GM23338 (cell line): ENCODE data around the gene UBE2G1. TPM values are rescaled to one million over a fixed set of nuclear protein-coding genes. Genes with fewer than 3 reads are reported as not detected.
A peak's percentile ranks its signal among the peaks of the same experiment; 100 is the strongest.

Experiments used
- ATAC-seq: fragments of 200-7000 bp; cut with Tn5 transposase; 3 replicates; pipeline ENCODE4 v1.9.1; 2020
- DNase-seq: peaks from one replicate; pipeline ENCODE4 v3.0.0-alpha.2; 2015; ENCODE audit warnings: low spot score
- H2AFZ ChIP-seq: fragments of 200-600 bp; sonication (generic); 2 replicates; pipeline ENCODE4 v1.8.0; 2016; ENCODE audit warnings: antibody characterized with exemption, mild to moderate bottlenecking, moderate library complexity
- H3F3A ChIP-seq: fragments of 200-600 bp; sonication (generic); replicated peaks from 2 replicates; pipeline ENCODE4 v1.8.0; 2017; ENCODE audit warnings: antibody characterized with exemption, mixed run types, low read depth
- H3K27ac ChIP-seq: fragments of 200-600 bp; sonication (generic); 2 replicates; pipeline ENCODE4 v1.6.1; 2016; ENCODE audit warnings: low read depth
- H3K27me3 ChIP-seq: fragments of 200-600 bp; sonication (generic); 2 replicates; pipeline ENCODE4 v1.8.0; 2016; ENCODE audit warnings: mild to moderate bottlenecking, mixed run types, moderate library complexity; ENCODE audit not compliant: insufficient read depth
- H3K36me3 ChIP-seq: fragments of 200-600 bp; sonication (generic); 2 replicates; pipeline ENCODE4 v1.8.0; 2016; ENCODE audit warnings: mild to moderate bottlenecking; ENCODE audit not compliant: insufficient read depth
- H3K4me1 ChIP-seq: fragments of 200-600 bp; sonication (generic); 2 replicates; pipeline ENCODE4 v1.8.0; 2016; ENCODE audit warnings: mild to moderate bottlenecking, moderate library complexity; ENCODE audit not compliant: insufficient read depth
- H3K4me2 ChIP-seq: fragments of 200-600 bp; sonication (generic); 2 replicates; pipeline ENCODE4 v1.7.1; 2017; ENCODE audit warnings: mixed run types
- H3K4me3 ChIP-seq: fragments of 200-600 bp; sonication (generic); 2 replicates; pipeline ENCODE4 v1.6.1; 2016; ENCODE audit warnings: mixed run types
- H3K79me2 ChIP-seq: fragments of 200-600 bp; sonication (generic); replicated peaks from 2 replicates; pipeline ENCODE4 v1.8.0; 2017; ENCODE audit warnings: mild to moderate bottlenecking; ENCODE audit not compliant: insufficient read depth
- H3K9me2 ChIP-seq: fragments of 200-600 bp; sonication (generic); 2 replicates; pipeline ENCODE4 v1.8.0; 2017; ENCODE audit not compliant: insufficient read depth
- H4K20me1 ChIP-seq: fragments of 200-600 bp; sonication (generic); replicated peaks from 2 replicates; pipeline ENCODE4 v1.8.0; 2017; ENCODE audit warnings: mild to moderate bottlenecking; ENCODE audit not compliant: insufficient read depth
- H3K27ac Mint-ChIP-seq: 2 replicates; pipeline ENCODE4 v1.8.0; 2020; ENCODE audit warnings: inconsistent platforms, mild to moderate bottlenecking, moderate library complexity, mixed read lengths
- H3K27me3 Mint-ChIP-seq: 3 replicates; pipeline ENCODE4 v1.8.0; 2022; ENCODE audit warnings: low read depth, mild to moderate bottlenecking, moderate library complexity, mixed read lengths, inconsistent platforms; ENCODE audit not compliant: insufficient read depth, poor library complexity
- H3K36me3 Mint-ChIP-seq: 3 replicates; pipeline ENCODE4 v1.8.0; 2021; ENCODE audit warnings: low read depth, mild to moderate bottlenecking, inconsistent platforms, moderate library complexity, mixed read lengths
- H3K4me1 Mint-ChIP-seq: 3 replicates; pipeline ENCODE4 v1.8.0; 2020; ENCODE audit warnings: mild to moderate bottlenecking, inconsistent platforms, mixed read lengths
- H3K4me3 Mint-ChIP-seq: 3 replicates; pipeline ENCODE4 v1.8.0; 2021; ENCODE audit warnings: moderate library complexity, mild to moderate bottlenecking, inconsistent platforms, mixed read lengths
- H3K9me3 Mint-ChIP-seq: 3 replicates; pipeline ENCODE4 v1.8.0; 2020; ENCODE audit warnings: moderate library complexity, mild to moderate bottlenecking, inconsistent platforms, mixed read lengths
- CREB1 ChIP-seq: fragments of 250-450 bp; sonication (Bioruptor Pico); IDR thresholded peaks from 2 replicates; pipeline ENCODE4 v1.5.0; 2020; ENCODE audit warnings: low read depth, mild to moderate bottlenecking, moderate library complexity
- EZH2 ChIP-seq: fragments of 200-600 bp; sonication (generic); IDR thresholded peaks from one replicate; pipeline ENCODE4 v1.8.0; 2017; ENCODE audit warnings: antibody characterized with exemption, mild to moderate bottlenecking, low read depth; ENCODE audit not compliant: unreplicated experiment
- EZH2phosphoT487 ChIP-seq: fragments of 200-600 bp; sonication (generic); IDR thresholded peaks from one replicate; pipeline ENCODE4 v1.8.1; 2018; ENCODE audit warnings: antibody characterized with exemption; ENCODE audit not compliant: unreplicated experiment
- JUNB ChIP-seq: IDR thresholded peaks from one replicate; pipeline ENCODE4 v1.6.1; 2016; ENCODE audit warnings: antibody characterized with exemption; ENCODE audit not compliant: unreplicated experiment
- POLR2AphosphoS5 ChIP-seq: IDR thresholded peaks from 2 replicates; pipeline ENCODE4 v1.6.1; 2016; ENCODE audit warnings: antibody characterized with exemption, low read depth
- STAT1 ChIP-seq: IDR thresholded peaks from one replicate; pipeline ENCODE4 v1.6.1; 2016; ENCODE audit warnings: antibody characterized with exemption; ENCODE audit not compliant: unreplicated experiment
- ZNF114 ChIP-seq: fragments of 250-450 bp; sonication (Bioruptor Pico); IDR thresholded peaks from 2 replicates; pipeline ENCODE4 v1.5.0; 2020; ENCODE audit warnings: mild to moderate bottlenecking, moderate library complexity
- ZNF331 ChIP-seq: fragments of 250-450 bp; sonication (Bioruptor Pico); IDR thresholded peaks from 2 replicates; pipeline ENCODE4 v1.5.0; 2020; ENCODE audit warnings: low read depth, mild to moderate bottlenecking, moderate library complexity
- polyA plus RNA-seq: library from polyadenylated mRNA; unstranded; fragments of >200 nt; fragmentation: Nextera tagmentation; extraction: Ambion mirVana; gene quantifications from 2 replicates; pipeline ENCODE4 v1.2.1, GENCODE V29; 2016
- total RNA-seq: library from RNA; depleted of rRNA; stranded (reverse); fragments of >200 nt; shearing (Covaris generic); gene quantifications from 2 replicates; pipeline ENCODE4 v1.2.3, GENCODE V29; 2014
- TF ChIP-seq, protein P1 (sequence below): IDR thresholded peaks from 2 replicates; pipeline ENCODE4 v1.6.1; 2016; ENCODE audit warnings: antibody characterized with exemption
- TF ChIP-seq, protein P2 (sequence below): IDR thresholded peaks from one replicate; pipeline ENCODE4 v1.6.1; 2018; ENCODE audit warnings: antibody characterized with exemption; ENCODE audit not compliant: unreplicated experiment
- TF ChIP-seq, protein P3 (sequence below), 2 experiments: fragments of 200-600 bp in 1 of 2; sonication (generic) in 1 of 2; conservative IDR thresholded peaks; 2 replicates each; pipeline versions ENCODE4 v1.5.1 to v1.6.1; 2016 to 2017; ENCODE audit warnings: antibody characterized with exemption in 2 of 2, low read depth in 2 of 2, mild to moderate bottlenecking in 2 of 2, moderate library complexity in 1 of 2
- TF ChIP-seq, protein P4 (sequence below): fragments of 250-450 bp; sonication (Bioruptor Pico); IDR thresholded peaks from 2 replicates; pipeline ENCODE4 v1.5.0; 2020; ENCODE audit warnings: mild to moderate bottlenecking, moderate library complexity

Gene UBE2G1
- total and polyA plus RNA-seq, 2 experiments from 2014 or later: 71.9 to 145 TPM

DNA sequence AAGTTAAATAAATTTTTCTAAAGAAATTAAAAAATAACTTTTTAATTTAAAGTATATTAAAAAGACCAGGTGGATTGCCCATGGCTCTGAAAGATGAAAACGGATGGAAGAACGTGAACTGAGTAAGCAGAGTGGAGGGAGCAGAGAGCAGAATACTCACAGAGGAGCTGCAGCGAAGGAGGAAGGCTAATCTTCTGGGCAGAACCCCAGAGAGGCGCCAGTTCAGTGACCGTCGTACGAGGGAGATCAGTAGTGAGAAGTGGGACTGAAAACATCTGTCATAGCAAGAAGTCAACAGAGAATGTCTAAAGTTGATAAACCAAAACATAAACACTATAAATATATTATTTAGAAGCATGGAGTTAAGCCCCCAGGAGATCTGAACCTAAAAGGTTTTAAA, 34.9 kb downstream of the UBE2G1 start (continued):
- TF ChIP-seq, protein P1, sequence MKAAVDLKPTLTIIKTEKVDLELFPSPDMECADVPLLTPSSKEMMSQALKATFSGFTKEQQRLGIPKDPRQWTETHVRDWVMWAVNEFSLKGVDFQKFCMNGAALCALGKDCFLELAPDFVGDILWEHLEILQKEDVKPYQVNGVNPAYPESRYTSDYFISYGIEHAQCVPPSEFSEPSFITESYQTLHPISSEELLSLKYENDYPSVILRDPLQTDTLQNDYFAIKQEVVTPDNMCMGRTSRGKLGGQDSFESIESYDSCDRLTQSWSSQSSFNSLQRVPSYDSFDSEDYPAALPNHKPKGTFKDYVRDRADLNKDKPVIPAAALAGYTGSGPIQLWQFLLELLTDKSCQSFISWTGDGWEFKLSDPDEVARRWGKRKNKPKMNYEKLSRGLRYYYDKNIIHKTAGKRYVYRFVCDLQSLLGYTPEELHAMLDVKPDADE: no peak
- TF ChIP-seq STAT1: no peak
- TF ChIP-seq ZNF114 (CRISPR knock-in tag): no peak
- no peak for TF ChIP-seq ZNF331 (CRISPR knock-in tag)
- TF ChIP-seq CREB1 (CRISPR knock-in tag): no peak
- TF ChIP-seq, protein P2, sequence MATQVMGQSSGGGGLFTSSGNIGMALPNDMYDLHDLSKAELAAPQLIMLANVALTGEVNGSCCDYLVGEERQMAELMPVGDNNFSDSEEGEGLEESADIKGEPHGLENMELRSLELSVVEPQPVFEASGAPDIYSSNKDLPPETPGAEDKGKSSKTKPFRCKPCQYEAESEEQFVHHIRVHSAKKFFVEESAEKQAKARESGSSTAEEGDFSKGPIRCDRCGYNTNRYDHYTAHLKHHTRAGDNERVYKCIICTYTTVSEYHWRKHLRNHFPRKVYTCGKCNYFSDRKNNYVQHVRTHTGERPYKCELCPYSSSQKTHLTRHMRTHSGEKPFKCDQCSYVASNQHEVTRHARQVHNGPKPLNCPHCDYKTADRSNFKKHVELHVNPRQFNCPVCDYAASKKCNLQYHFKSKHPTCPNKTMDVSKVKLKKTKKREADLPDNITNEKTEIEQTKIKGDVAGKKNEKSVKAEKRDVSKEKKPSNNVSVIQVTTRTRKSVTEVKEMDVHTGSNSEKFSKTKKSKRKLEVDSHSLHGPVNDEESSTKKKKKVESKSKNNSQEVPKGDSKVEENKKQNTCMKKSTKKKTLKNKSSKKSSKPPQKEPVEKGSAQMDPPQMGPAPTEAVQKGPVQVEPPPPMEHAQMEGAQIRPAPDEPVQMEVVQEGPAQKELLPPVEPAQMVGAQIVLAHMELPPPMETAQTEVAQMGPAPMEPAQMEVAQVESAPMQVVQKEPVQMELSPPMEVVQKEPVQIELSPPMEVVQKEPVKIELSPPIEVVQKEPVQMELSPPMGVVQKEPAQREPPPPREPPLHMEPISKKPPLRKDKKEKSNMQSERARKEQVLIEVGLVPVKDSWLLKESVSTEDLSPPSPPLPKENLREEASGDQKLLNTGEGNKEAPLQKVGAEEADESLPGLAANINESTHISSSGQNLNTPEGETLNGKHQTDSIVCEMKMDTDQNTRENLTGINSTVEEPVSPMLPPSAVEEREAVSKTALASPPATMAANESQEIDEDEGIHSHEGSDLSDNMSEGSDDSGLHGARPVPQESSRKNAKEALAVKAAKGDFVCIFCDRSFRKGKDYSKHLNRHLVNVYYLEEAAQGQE: no peak
- TF ChIP-seq, protein P3, sequence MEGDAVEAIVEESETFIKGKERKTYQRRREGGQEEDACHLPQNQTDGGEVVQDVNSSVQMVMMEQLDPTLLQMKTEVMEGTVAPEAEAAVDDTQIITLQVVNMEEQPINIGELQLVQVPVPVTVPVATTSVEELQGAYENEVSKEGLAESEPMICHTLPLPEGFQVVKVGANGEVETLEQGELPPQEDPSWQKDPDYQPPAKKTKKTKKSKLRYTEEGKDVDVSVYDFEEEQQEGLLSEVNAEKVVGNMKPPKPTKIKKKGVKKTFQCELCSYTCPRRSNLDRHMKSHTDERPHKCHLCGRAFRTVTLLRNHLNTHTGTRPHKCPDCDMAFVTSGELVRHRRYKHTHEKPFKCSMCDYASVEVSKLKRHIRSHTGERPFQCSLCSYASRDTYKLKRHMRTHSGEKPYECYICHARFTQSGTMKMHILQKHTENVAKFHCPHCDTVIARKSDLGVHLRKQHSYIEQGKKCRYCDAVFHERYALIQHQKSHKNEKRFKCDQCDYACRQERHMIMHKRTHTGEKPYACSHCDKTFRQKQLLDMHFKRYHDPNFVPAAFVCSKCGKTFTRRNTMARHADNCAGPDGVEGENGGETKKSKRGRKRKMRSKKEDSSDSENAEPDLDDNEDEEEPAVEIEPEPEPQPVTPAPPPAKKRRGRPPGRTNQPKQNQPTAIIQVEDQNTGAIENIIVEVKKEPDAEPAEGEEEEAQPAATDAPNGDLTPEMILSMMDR (conservative IDR thresholded peaks at IDR 0.05; ENCODE audit: low read depth in 2 of 2): no peak
- no peak for TF ChIP-seq EZH2
- TF ChIP-seq POLR2AphosphoS5: no peak
- TF ChIP-seq JUNB: no peak
- no peak for TF ChIP-seq EZH2phosphoT487

DNA sequence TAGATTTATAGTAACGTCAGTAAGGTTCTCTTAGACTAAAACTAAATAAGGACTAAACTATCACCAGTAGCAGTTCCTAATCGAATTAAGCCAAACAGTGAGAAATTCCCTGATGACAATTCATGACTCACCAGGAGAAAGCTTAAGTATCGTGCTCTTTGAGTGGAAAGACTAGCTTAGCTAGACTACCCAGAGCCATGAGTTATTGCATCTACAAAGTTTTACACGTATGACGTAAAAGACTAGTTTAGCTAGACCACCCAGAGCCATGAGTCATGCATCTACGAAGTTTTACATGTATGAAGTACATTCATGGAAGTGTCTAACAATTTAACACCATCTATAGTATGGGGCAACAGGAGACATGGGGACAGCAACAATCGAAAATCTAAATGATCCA, 36.6 kb downstream of the UBE2G1 start:
- Histone ChIP-seq H3K27ac (peak overlapping the region; percentile 4), H3K79me2 (peaks cover 100% of the 10 kb centered on the region), H3K27me3 (no peaks in the 10 kb centered on the region), H3K4me1 (peaks cover 46% of the 10 kb centered on the region), H3K4me3 (no peak overlapping the region), H4K20me1 (peaks cover 96% of the 10 kb centered on the region), H3K4me2 (no peak overlapping the region), H2AFZ (no peak overlapping the region), H3K9me2 (no peaks in the 10 kb centered on the region), H3F3A (peaks cover 8% of the 10 kb centered on the region; the same call in 1 of the 2 replicates), H3K36me3 (no peaks in the 10 kb centered on the region)
- no peak for DNase-seq
- Mint-ChIP-seq H3K9me3 (peaks cover 5% of the 10 kb centered on the region; the same call in 2 of the 3 replicates), H3K36me3 (peaks cover 44% of the 10 kb centered on the region), H3K4me3 (no peak overlapping the region), H3K27me3 (peaks cover 2% of the 10 kb centered on the region), H3K4me1 (peaks cover 38% of the 10 kb centered on the region), H3K27ac (no peak overlapping the region)
- ATAC-seq: no peak
- TF ChIP-seq EZH2 (no peak), ZNF331 (CRISPR knock-in tag) (no peak), JUNB (no peak), STAT1 (no peak)
- TF ChIP-seq, protein P4, sequence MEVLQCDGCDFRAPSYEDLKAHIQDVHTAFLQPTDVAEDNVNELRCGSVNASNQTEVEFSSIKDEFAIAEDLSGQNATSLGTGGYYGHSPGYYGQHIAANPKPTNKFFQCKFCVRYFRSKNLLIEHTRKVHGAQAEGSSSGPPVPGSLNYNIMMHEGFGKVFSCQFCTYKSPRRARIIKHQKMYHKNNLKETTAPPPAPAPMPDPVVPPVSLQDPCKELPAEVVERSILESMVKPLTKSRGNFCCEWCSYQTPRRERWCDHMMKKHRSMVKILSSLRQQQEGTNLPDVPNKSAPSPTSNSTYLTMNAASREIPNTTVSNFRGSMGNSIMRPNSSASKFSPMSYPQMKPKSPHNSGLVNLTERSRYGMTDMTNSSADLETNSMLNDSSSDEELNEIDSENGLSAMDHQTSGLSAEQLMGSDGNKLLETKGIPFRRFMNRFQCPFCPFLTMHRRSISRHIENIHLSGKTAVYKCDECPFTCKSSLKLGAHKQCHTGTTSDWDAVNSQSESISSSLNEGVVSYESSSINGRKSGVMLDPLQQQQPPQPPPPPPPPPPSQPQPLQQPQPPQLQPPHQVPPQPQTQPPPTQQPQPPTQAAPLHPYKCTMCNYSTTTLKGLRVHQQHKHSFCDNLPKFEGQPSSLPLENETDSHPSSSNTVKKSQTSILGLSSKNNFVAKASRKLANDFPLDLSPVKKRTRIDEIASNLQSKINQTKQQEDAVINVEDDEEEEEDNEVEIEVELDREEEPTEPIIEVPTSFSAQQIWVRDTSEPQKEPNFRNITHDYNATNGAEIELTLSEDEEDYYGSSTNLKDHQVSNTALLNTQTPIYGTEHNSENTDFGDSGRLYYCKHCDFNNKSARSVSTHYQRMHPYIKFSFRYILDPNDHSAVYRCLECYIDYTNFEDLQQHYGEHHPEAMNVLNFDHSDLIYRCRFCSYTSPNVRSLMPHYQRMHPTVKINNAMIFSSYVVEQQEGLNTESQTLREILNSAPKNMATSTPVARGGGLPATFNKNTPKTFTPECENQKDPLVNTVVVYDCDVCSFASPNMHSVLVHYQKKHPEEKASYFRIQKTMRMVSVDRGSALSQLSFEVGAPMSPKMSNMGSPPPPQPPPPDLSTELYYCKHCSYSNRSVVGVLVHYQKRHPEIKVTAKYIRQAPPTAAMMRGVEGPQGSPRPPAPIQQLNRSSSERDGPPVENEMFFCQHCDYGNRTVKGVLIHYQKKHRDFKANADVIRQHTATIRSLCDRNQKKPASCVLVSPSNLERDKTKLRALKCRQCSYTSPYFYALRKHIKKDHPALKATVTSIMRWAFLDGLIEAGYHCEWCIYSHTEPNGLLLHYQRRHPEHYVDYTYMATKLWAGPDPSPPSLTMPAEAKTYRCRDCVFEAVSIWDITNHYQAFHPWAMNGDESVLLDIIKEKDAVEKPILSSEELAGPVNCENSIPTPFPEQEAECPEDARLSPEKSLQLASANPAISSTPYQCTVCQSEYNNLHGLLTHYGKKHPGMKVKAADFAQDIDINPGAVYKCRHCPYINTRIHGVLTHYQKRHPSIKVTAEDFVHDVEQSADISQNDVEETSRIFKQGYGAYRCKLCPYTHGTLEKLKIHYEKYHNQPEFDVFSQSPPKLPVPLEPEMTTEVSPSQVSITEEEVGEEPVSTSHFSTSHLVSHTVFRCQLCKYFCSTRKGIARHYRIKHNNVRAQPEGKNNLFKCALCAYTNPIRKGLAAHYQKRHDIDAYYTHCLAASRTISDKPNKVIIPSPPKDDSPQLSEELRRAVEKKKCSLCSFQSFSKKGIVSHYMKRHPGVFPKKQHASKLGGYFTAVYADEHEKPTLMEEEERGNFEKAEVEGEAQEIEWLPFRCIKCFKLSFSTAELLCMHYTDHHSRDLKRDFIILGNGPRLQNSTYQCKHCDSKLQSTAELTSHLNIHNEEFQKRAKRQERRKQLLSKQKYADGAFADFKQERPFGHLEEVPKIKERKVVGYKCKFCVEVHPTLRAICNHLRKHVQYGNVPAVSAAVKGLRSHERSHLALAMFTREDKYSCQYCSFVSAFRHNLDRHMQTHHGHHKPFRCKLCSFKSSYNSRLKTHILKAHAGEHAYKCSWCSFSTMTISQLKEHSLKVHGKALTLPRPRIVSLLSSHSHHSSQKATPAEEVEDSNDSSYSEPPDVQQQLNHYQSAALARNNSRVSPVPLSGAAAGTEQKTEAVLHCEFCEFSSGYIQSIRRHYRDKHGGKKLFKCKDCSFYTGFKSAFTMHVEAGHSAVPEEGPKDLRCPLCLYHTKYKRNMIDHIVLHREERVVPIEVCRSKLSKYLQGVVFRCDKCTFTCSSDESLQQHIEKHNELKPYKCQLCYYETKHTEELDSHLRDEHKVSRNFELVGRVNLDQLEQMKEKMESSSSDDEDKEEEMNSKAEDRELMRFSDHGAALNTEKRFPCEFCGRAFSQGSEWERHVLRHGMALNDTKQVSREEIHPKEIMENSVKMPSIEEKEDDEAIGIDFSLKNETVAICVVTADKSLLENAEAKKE: no peak
